Activated T-helper 2 cell treated with anti-CD3 and anti-CD28 coated beads, Interferon-gamma antibody, Interleukin-2, Interleukin-4, amounts not matched to agents 10 μg/mL and 5 μg/mL and 100 μg/mL, durations not matched to agents 14 hours and 24 hours and 36 hours (primary cell): ENCODE measurements around the gene FBLN2. TPM values are rescaled to one million over a fixed set of nuclear protein-coding genes. Genes with fewer than 3 reads are reported as not detected.

Source experiments
- DNase-seq: peaks from one replicate; pipeline ENCODE4 v3.0.0; 2021; ENCODE audit warnings: low spot score
- H3K27ac Mint-ChIP-seq: one replicate; pipeline ENCODE4 v1.8.0; 2021; ENCODE audit warnings: mixed read lengths
- H3K27me3 Mint-ChIP-seq: one replicate; pipeline ENCODE4 v1.8.0; 2021; ENCODE audit warnings: low read depth, mixed read lengths
- H3K36me3 Mint-ChIP-seq: one replicate; pipeline ENCODE4 v1.8.0; 2021; ENCODE audit warnings: low read depth, mixed read lengths
- H3K4me1 Mint-ChIP-seq: one replicate; pipeline ENCODE4 v1.8.0; 2021; ENCODE audit warnings: low read depth, mixed read lengths
- H3K4me3 Mint-ChIP-seq: one replicate; pipeline ENCODE4 v1.8.0; 2021; ENCODE audit warnings: low read depth, mild to moderate bottlenecking, moderate library complexity, mixed read lengths
- H3K9me3 Mint-ChIP-seq: one replicate; pipeline ENCODE4 v1.8.0; 2021; ENCODE audit warnings: mixed read lengths
- intact Hi-C: fragments of 100-400 bp; cut with micrococcal nuclease; formaldehyde crosslinking; loops from one replicate; pipeline ENCODE4 v1.15.1; 2023
- total RNA-seq: library from RNA; stranded (reverse); gene quantifications from 2 replicates; pipeline ENCODE4 v1.2.3, GENCODE V29; 2022

Gene FBLN2
- total RNA-seq, 1 donor from 2014 or later = not detected

DNA sequence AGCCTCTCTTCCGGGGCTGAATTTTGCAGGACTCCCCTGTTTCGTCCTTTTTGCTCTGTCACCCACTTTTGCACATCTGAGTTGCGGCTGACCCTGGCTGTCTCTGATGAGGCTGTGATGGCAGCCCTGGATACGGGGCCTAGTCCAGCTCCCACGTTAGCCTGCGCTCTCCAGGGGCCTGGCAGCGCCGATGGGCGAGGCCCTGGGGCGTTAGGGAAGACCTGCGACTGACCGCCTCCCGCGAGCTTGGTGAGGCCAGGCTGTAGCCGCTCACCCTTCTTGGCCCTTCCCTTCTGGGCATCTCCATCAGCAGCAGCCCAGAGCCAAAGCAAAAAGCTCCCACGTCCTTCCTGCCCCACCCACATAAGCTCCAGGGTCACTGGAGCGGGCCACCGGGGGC, 85.2 kb downstream of the FBLN2 start:
- DNase-seq = no peak
- Mint-ChIP-seq H3K4me3 (no peak overlapping the region), H3K36me3 (no peaks in the 10 kb centered on the region), H3K9me3 (no peaks in the 10 kb centered on the region), H3K27me3 (no peaks in the 10 kb centered on the region), H3K4me1 (no peaks in the 10 kb centered on the region), H3K27ac (no peak overlapping the region)
- intact Hi-C loops = no loop called here

GRCh38 chr3:13634615-13635014, 85.7 kb downstream of the FBLN2 start:
- H3K9me3 Mint-ChIP-seq = no peaks in the 10 kb centered on the region
- no peaks in the 10 kb centered on the region for H3K4me1 Mint-ChIP-seq
- H3K36me3 Mint-ChIP-seq = no peaks in the 10 kb centered on the region
- DNase-seq = no peak
- no peaks in the 10 kb centered on the region for H3K27me3 Mint-ChIP-seq
- H3K4me3 Mint-ChIP-seq = no peak overlapping the region
- intact Hi-C loops = no loop called here
- no peak overlapping the region for H3K27ac Mint-ChIP-seq

DNA sequence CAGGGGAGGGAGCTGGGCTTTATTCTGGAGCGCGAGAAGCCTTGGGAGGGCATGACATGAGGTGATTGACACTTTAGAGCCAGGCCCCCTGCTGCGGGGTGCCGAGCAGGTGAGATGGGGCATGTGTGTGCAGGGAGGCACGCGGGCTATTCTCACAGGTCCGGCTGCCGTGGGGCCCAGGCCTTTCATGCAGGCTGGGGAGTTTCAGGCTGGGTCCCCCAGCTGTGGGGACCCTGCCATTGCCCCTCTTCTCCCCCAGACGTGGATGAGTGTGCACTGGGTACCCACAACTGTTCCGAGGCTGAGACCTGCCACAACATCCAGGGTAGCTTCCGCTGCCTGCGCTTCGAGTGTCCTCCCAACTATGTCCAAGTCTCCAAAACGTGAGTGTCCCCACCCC, 87.3 kb downstream of the FBLN2 start:
- no peak for DNase-seq
- Mint-ChIP-seq H3K9me3 (no peaks in the 10 kb centered on the region), H3K36me3 (no peaks in the 10 kb centered on the region), H3K27me3 (no peaks in the 10 kb centered on the region), H3K4me3 (no peak overlapping the region), H3K4me1 (no peaks in the 10 kb centered on the region), H3K27ac (no peak overlapping the region)
- intact Hi-C loops = no loop called here

DNA sequence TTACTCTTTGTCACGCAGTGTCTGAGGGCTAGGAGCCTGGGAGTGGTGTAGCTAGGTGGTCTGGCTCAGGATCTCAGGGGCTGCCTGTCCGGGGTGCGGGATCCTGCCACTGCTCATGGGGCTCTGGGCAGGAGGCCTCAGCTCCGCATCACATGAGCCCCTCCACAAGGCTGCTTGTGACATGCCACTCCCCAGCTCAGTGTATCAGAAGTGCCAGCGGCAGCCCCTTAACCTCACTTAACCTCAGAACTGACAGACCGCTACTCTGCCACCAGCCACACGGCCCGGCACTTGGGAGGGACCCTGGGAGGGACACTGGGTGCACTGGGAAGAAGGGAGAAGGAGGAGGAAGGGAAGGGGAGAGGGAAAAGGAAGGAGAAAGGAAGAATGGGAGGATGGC, 87.9 kb downstream of the FBLN2 start:
- no peaks in the 10 kb centered on the region for H3K27me3 Mint-ChIP-seq
- no peak for DNase-seq
- H3K36me3 Mint-ChIP-seq = no peaks in the 10 kb centered on the region
- H3K4me1 Mint-ChIP-seq = no peaks in the 10 kb centered on the region
- no peak overlapping the region for H3K27ac Mint-ChIP-seq
- H3K4me3 Mint-ChIP-seq = no peak overlapping the region
- intact Hi-C loops = no loop called here
- no peaks in the 10 kb centered on the region for H3K9me3 Mint-ChIP-seq

DNA sequence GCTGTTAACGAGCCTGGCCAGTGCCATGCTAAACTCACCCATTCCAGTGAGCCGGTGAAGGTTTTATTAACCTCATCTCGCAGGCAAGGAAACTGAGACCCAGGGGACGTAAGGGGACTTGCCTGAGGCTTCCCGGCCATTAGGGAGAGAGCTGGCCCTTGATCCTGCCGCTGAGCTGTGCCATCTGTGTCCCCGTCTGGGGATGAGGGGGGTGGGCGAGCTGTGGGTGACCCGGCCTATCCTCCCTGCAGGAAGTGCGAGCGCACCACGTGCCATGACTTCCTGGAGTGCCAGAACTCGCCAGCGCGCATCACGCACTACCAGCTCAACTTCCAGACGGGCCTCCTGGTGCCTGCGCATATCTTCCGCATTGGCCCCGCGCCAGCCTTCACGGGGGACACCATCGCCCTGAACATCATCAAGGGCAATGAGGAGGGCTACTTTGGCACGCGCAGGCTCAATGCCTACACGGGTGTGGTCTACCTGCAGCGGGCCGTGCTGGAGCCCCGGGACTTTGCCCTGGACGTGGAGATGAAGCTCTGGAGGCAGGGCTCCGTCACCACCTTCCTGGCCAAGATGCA, 88.5 kb downstream of the FBLN2 start:
- intact Hi-C loops = no loop called here
- Mint-ChIP-seq H3K4me3 (no peak overlapping the region), H3K36me3 (no peaks in the 10 kb centered on the region), H3K27ac (no peak overlapping the region), H3K9me3 (no peaks in the 10 kb centered on the region), H3K27me3 (no peaks in the 10 kb centered on the region), H3K4me1 (no peaks in the 10 kb centered on the region)
- DNase-seq = no peak

- intact Hi-C loops = no loop called here
- Mint-ChIP-seq H3K4me3 (no peak overlapping the region), H3K27me3 (no peaks in the 10 kb centered on the region), H3K27ac (no peak overlapping the region), H3K36me3 (no peaks in the 10 kb centered on the region), H3K9me3 (no peaks in the 10 kb centered on the region), H3K4me1 (no peaks in the 10 kb centered on the region)
- DNase-seq = no peak
Observed at GRCh38 chr3:13637953-13638352, 89.0 kb downstream of the FBLN2 start.

GRCh38 chr3:13638927-13639326, 90.0 kb downstream of the FBLN2 start:
- Mint-ChIP-seq H3K27me3 (no peaks in the 10 kb centered on the region), H3K4me1 (no peaks in the 10 kb centered on the region), H3K9me3 (no peaks in the 10 kb centered on the region), H3K4me3 (no peak overlapping the region), H3K36me3 (no peaks in the 10 kb centered on the region), H3K27ac (no peak overlapping the region)
- intact Hi-C loops = no loop called here
- DNase-seq = no peak

DNA sequence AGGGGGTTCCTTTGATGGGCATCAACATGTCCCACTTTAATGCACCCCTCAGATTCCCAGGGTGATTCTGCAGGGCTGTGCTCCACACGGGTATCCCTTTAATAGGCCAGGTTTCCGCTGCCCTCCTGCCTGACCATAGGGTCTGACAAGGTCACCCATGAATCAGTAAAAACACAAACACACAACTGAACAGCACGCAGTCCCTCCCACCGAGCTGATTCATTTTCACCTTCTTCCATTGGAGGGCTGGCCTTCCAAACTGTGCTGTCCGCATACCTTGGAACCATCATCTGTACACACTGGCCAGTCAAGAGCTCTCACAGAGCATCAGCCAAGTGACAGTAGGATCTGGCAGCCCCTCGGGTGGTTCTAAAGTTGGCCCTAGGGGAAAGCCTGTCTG, 93.7 kb downstream of the FBLN2 start:
- Mint-ChIP-seq H3K27me3 (peaks cover 13% of the 10 kb centered on the region), H3K9me3 (no peaks in the 10 kb centered on the region), H3K27ac (no peak overlapping the region), H3K36me3 (no peaks in the 10 kb centered on the region), H3K4me1 (no peaks in the 10 kb centered on the region), H3K4me3 (no peak overlapping the region)
- intact Hi-C loops = no loop called here
- DNase-seq = no peak

DNA sequence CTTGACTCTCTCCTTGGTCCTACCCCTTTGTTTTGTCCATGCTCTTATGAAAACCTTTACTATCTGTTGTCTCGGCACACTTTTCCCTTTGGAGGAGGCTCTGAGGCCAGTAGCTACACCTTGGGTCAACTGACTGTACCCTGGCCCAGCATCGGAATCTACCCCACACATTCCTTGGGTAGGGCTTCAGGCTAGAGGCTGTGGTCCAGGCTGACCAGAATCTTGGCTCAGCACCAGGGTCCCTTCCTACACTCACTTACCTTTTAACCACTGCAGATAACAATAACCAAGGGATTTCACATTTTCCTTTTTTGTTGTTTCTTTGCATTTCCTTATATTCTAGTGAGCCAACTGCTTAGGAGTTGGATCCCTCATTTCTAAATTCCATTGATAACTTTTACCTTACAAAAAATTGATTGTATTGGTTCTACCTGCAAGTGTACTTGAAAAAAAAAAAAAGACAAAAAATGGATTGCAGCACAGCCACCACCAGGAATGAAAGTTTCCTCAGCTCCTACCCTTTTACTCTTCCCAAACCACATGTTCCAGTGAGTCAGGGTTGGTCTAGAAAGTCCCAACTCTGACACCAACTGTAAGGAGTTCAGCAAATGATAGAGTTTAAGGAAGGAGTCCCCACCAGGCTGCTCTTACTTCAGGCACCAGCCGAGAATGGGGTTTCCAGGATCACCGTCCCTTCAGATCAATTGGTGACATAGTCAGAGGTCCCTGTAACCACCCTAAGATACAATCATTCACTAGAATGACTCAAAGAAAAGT, 95.6 kb downstream of the FBLN2 start:
- intact Hi-C loops = no loop called here
- Mint-ChIP-seq H3K9me3 (no peaks in the 10 kb centered on the region), H3K27me3 (peaks cover 21% of the 10 kb centered on the region), H3K36me3 (no peaks in the 10 kb centered on the region), H3K4me1 (no peaks in the 10 kb centered on the region), H3K27ac (no peak overlapping the region), H3K4me3 (no peak overlapping the region)
- no peak for DNase-seq

DNA sequence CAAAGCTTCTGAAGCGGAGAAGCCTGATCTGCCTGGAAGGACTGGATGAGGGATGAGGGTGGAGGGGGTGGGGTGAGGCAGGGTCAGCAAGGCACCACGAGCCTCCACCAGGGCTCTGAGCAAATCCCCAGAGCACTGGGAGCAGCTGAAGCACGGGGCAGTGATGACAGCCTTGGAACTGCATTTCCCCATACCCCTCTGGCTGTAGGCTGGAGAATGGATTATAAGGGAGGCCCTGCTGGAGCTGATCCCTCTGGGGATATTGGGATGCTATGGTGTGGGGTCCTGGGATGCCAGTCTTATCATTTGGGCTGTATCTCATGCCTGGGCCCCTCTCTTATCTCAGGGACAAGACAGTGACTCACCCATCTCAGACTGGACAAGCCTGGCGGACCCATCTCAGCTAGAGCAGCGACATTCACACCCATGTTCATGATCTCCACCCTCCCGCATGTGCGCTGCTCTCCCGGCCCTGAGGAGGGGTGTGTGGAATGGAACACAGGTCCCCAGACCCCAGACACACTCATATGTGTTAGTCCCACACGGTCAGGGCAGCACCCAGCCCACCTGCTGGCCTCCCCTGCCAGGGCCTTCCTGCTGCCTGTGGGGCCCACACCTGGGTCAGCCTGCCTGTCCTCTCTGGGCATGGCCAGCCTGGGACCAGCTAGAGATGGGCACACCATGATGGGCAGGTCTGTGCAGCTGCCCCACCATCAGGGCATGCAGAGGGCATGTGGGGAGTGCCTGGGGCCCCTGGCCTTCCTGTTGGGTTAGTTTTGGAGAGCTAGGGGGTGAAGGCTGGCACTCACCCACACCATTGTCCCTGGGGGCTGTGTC, 97.1 kb downstream of the FBLN2 start:
- Mint-ChIP-seq H3K4me3 (no peak overlapping the region), H3K9me3 (no peaks in the 10 kb centered on the region), H3K36me3 (no peaks in the 10 kb centered on the region), H3K27me3 (peaks cover 28% of the 10 kb centered on the region), H3K27ac (no peak overlapping the region), H3K4me1 (peaks cover 3% of the 10 kb centered on the region)
- intact Hi-C loops = no loop called here
- no peak for DNase-seq

- intact Hi-C loops = loop anchor here (1.0 kb wide), 1 partner anchor 151 kb away; no protein-coding TSS in a partner anchor
Observed at GRCh38 chr3:13647298-13648059, 98.6 kb downstream of the FBLN2 start.

GRCh38 chr3:13648060-13649001, 99.4 kb downstream of the FBLN2 start:
- no peaks in the 10 kb centered on the region for H3K9me3 Mint-ChIP-seq
- DNase-seq = peak; percentile 54
- no peak overlapping the region for H3K4me3 Mint-ChIP-seq
- H3K27ac Mint-ChIP-seq = no peak overlapping the region
- H3K4me1 Mint-ChIP-seq = peaks cover 3% of the 10 kb centered on the region
- no peaks in the 10 kb centered on the region for H3K36me3 Mint-ChIP-seq
- H3K27me3 Mint-ChIP-seq = peaks cover 30% of the 10 kb centered on the region
- intact Hi-C loops = loop anchor here (1.0 kb wide), 1 partner anchor 152 kb away; no protein-coding TSS in a partner anchor

More at GRCh38 chr3:13647298-13648059, 98.6 kb downstream of the FBLN2 start:
- no peak overlapping the region for H3K4me3 Mint-ChIP-seq
- no peak overlapping the region for H3K27ac Mint-ChIP-seq
- no peaks in the 10 kb centered on the region for H3K36me3 Mint-ChIP-seq
- no peaks in the 10 kb centered on the region for H3K9me3 Mint-ChIP-seq
- peaks cover 3% of the 10 kb centered on the region for H3K4me1 Mint-ChIP-seq
- peaks cover 28% of the 10 kb centered on the region for H3K27me3 Mint-ChIP-seq
- DNase-seq = no peak
